Calu3 (cell line): ENCODE data around the gene PAPPA2. TPM values are rescaled to one million over a fixed set of nuclear protein-coding genes. Genes with fewer than 3 reads are reported as not detected.

Source experiments
- BruUV-seq: library from RNA; stranded (reverse); fragments of 400-500 nt; replicated peaks from 2 replicates; lab custom pipeline; 2021; lab: Mats Ljungman, UMichigan
- CTCF ChIA-PET: fragments of 300-600 bp; sonication (Branson Sonifier 250); formaldehyde crosslinking; loops from one replicate; lab custom pipeline; 2022; ENCODE audit warnings: antibody characterized with exemption; lab: Charles Lee
- DNase-seq: peaks from one replicate; pipeline ENCODE4 v3.0.0; 2022
- H3K27ac Mint-ChIP-seq: one replicate; pipeline ENCODE4 v1.8.0; 2022; ENCODE audit warnings: mixed read lengths; ENCODE audit not compliant: unreplicated experiment
- H3K27me3 Mint-ChIP-seq: one replicate; pipeline ENCODE4 v1.8.0; 2022; ENCODE audit warnings: mixed read lengths; ENCODE audit not compliant: unreplicated experiment
- H3K36me3 Mint-ChIP-seq: one replicate; pipeline ENCODE4 v1.8.0; 2022; ENCODE audit warnings: mild to moderate bottlenecking, moderate library complexity, mixed read lengths; ENCODE audit not compliant: insufficient read depth, unreplicated experiment
- H3K4me1 Mint-ChIP-seq: one replicate; pipeline ENCODE4 v1.8.0; 2022; ENCODE audit warnings: mild to moderate bottlenecking, low read depth, mixed read lengths; ENCODE audit not compliant: unreplicated experiment
- H3K4me3 Mint-ChIP-seq: one replicate; pipeline ENCODE4 v1.8.0; 2022; ENCODE audit warnings: mild to moderate bottlenecking, low read depth, moderate library complexity, mixed read lengths; ENCODE audit not compliant: unreplicated experiment
- H3K9me3 Mint-ChIP-seq: one replicate; pipeline ENCODE4 v1.8.0; 2022; ENCODE audit warnings: low read depth, mixed read lengths; ENCODE audit not compliant: unreplicated experiment
- CTCF ChIP-seq: fragments of 200-600 bp; IDR thresholded peaks from one replicate; pipeline ENCODE4 v1.8.0; 2022; ENCODE audit warnings: antibody characterized with exemption; ENCODE audit not compliant: unreplicated experiment
- intact Hi-C: fragments of 100-400 bp; cut with micrococcal nuclease; formaldehyde crosslinking; loops from one replicate; pipeline ENCODE4 v1.10.0; 2022; ENCODE audit not compliant: unreplicated experiment
- total RNA-seq: library from RNA; stranded (reverse); gene quantifications from 2 replicates; pipeline ENCODE4 v1.2.3, GENCODE V29; 2022

Gene PAPPA2
- total RNA-seq, 1 experiment from 2014 or later = 0.14 TPM

- intact Hi-C loops = no loop called here
Measured at GRCh38 chr1:176568185-176568584, 105.2 kb downstream of the PAPPA2 start.

GRCh38 chr1:176574756-176575155 is 111.8 kb downstream of the PAPPA2 start:
- Mint-ChIP-seq H3K27me3 (peaks cover 46% of the 10 kb centered on the region), H3K36me3 (no peaks in the 10 kb centered on the region), H3K9me3 (no peaks in the 10 kb centered on the region), H3K27ac (no peak overlapping the region), H3K4me1 (no peaks in the 10 kb centered on the region), H3K4me3 (no peak overlapping the region)
- no peak for DNase-seq
- intact Hi-C loops = no loop called here
- no TSS peak for BruUV-seq
- CTCF ChIA-PET = no interaction called here
- TF ChIP-seq CTCF = no peak

More at GRCh38 chr1:176568185-176568584, 105.2 kb downstream of the PAPPA2 start:
- Mint-ChIP-seq H3K27me3 (peaks cover 32% of the 10 kb centered on the region), H3K4me3 (no peak overlapping the region), H3K36me3 (no peaks in the 10 kb centered on the region), H3K4me1 (no peaks in the 10 kb centered on the region), H3K9me3 (no peaks in the 10 kb centered on the region), H3K27ac (no peak overlapping the region)
- DNase-seq = no peak
- BruUV-seq = no TSS peak
- CTCF ChIA-PET = interaction anchor here (1.2 kb wide), 1 partner anchor 325 kb away, joined by 3 read pairs; no protein-coding TSS in a partner anchor
- TF ChIP-seq CTCF = no peak

- no peak for TF ChIP-seq CTCF
- CTCF ChIA-PET = no interaction called here
- intact Hi-C loops = no loop called here
- BruUV-seq = no TSS peak
- no peaks in the 10 kb centered on the region for H3K36me3 Mint-ChIP-seq
- no peak overlapping the region for H3K4me3 Mint-ChIP-seq
- DNase-seq = no peak
- H3K9me3 Mint-ChIP-seq = no peaks in the 10 kb centered on the region
- no peak overlapping the region for H3K27ac Mint-ChIP-seq
- no peaks in the 10 kb centered on the region for H3K4me1 Mint-ChIP-seq
- peaks cover 38% of the 10 kb centered on the region for H3K27me3 Mint-ChIP-seq
Measured at GRCh38 chr1:176575991-176576390, 113.0 kb downstream of the PAPPA2 start.

DNA sequence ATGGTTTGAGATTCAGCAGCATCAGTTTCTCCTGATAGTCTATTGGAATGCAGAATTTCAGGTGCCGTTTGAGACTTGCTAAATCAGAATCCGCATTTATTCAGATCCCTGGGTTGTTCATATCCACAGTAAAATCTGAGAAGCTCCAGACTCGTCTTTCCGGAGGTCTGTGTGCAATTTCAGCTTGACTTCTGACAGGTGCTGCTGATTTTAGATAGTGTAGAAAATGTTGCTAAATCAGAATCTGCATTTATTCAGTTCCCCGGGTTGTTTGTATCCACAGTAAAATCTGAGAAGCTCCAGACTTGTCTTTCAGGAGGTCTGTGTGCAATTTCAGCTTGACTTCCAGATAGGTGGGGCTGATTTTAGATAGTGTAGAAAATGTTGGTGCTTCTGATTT is 113.7 kb downstream of the PAPPA2 start:
- DNase-seq = no peak
- Mint-ChIP-seq H3K27me3 (peaks cover 31% of the 10 kb centered on the region), H3K27ac (no peak overlapping the region), H3K4me3 (no peak overlapping the region), H3K4me1 (no peaks in the 10 kb centered on the region), H3K36me3 (no peaks in the 10 kb centered on the region), H3K9me3 (no peaks in the 10 kb centered on the region)
- no peak for TF ChIP-seq CTCF
- intact Hi-C loops = no loop called here
- no TSS peak for BruUV-seq
- CTCF ChIA-PET = no interaction called here
